Stimulated activated CD8-positive, alpha-beta memory T cell treated with anti-CD3 and anti-CD28 coated beads, Interleukin-7, amount 100 ng/mL, for 4 hours (primary cell): ENCODE measurements around the gene KLRD1.
"Not testable (repeated sequence)": the region's sequence is repeated elsewhere in the genome, so short reads cannot be mapped to it uniquely, and the experiment has no call there.

ENCODE experiments used
- DNase-seq, 2 donors: peaks; one replicate each; pipeline ENCODE4 v3.0.0-alpha.2; 2020; ENCODE audit warnings: low read depth in 2 of 2

The KLRD1 gene

GRCh38 chr12:10338470-10338869 is 30.8 kb downstream of the KLRD1 start:
- not testable (repeated sequence) for DNase-seq

- DNase-seq = no peak
Observed at GRCh38 chr12:10339053-10339840, 31.6 kb downstream of the KLRD1 start.

- DNase-seq = not testable (repeated sequence)
Observed at GRCh38 chr12:10340946-10341345, 33.3 kb downstream of the KLRD1 start.

GRCh38 chr12:10341892-10342509 is 34.3 kb downstream of the KLRD1 start:
- no peak for DNase-seq

GRCh38 chr12:10351457-10351856 is 43.8 kb downstream of the KLRD1 start:
- DNase-seq = not testable (repeated sequence)

GRCh38 chr12:10354071-10354470 is 46.4 kb downstream of the KLRD1 start:
- DNase-seq = no peak

- no peak for DNase-seq
Observed at GRCh38 chr12:10354502-10354901, 46.8 kb downstream of the KLRD1 start.

GRCh38 chr12:10358131-10358530 is 50.5 kb downstream of the KLRD1 start:
- no peak for DNase-seq

- DNase-seq = no peak
Observed at GRCh38 chr12:10358969-10359368, 51.3 kb downstream of the KLRD1 start.

GRCh38 chr12:10361084-10361483 is 53.4 kb downstream of the KLRD1 start:
- no peak for DNase-seq

GRCh38 chr12:10361622-10362021 is 54.0 kb downstream of the KLRD1 start:
- DNase-seq = no peak

GRCh38 chr12:10362325-10362724 is 54.7 kb downstream of the KLRD1 start:
- DNase-seq = no peak

GRCh38 chr12:10362828-10363657 is 55.4 kb downstream of the KLRD1 start:
- no peak for DNase-seq

- no peak for DNase-seq
Observed at GRCh38 chr12:10363658-10363913, 55.9 kb downstream of the KLRD1 start.

- no peak for DNase-seq
Observed at GRCh38 chr12:10363914-10364814, 56.5 kb downstream of the KLRD1 start.

- DNase-seq = peak; percentile 41 to 52
Observed at GRCh38 chr12:10364815-10365622, 57.3 kb downstream of the KLRD1 start.

- no peak for DNase-seq
Observed at GRCh38 chr12:10365696-10366405, 58.2 kb downstream of the KLRD1 start.

- DNase-seq = no peak
Observed at GRCh38 chr12:10366875-10367274, 59.2 kb downstream of the KLRD1 start.

- DNase-seq = not testable (repeated sequence)
Observed at GRCh38 chr12:10367714-10368113, 60.0 kb downstream of the KLRD1 start.
